Activated naive CD4-positive, alpha-beta T cell treated with anti-CD3 and anti-CD28 coated beads, Interleukin-2, amount 10 ng/mL, durations not matched to agents 7 days and 5 days (primary cell): ENCODE measurements around the gene MED13L.
A peak's percentile ranks its signal among the peaks of the same experiment; 100 is the strongest.

Experiments used
- CTCF ChIA-PET: fragments of 350-600 bp; sonication (Branson Sonifier 250); formaldehyde crosslinking; loops from one replicate; lab custom pipeline; 2021; ENCODE audit warnings: antibody characterized with exemption; lab: Charles Lee
- DNase-seq: peaks from one replicate; pipeline ENCODE4 v3.0.0-alpha.2; 2020
- H3K27ac Mint-ChIP-seq: one replicate; pipeline ENCODE4 v1.8.0; 2021; ENCODE audit warnings: mild to moderate bottlenecking, moderate library complexity, mixed read lengths
- H3K27me3 Mint-ChIP-seq: one replicate; pipeline ENCODE4 v1.8.0; 2021; ENCODE audit warnings: mild to moderate bottlenecking, mixed read lengths
- H3K36me3 Mint-ChIP-seq: one replicate; pipeline ENCODE4 v1.8.0; 2021; ENCODE audit warnings: mixed read lengths
- H3K4me1 Mint-ChIP-seq: one replicate; pipeline ENCODE4 v1.8.0; 2021; ENCODE audit warnings: mixed read lengths
- H3K4me3 Mint-ChIP-seq: one replicate; pipeline ENCODE4 v1.8.0; 2021; ENCODE audit warnings: mild to moderate bottlenecking, moderate library complexity, mixed read lengths
- H3K9me3 Mint-ChIP-seq: one replicate; pipeline ENCODE4 v1.8.0; 2021; ENCODE audit warnings: mixed read lengths

Gene MED13L

GRCh38 chr12:116215023-116215422 lies 62.5 kb downstream of the MED13L start:
- H3K4me1 Mint-ChIP-seq = peaks cover 20% of the 10 kb centered on the region
- CTCF ChIA-PET = interaction anchor here (1.7 kb wide), 1 partner anchor 22 kb away, joined by 4 read pairs; no protein-coding TSS in a partner anchor
- H3K9me3 Mint-ChIP-seq = no peaks in the 10 kb centered on the region
- no peak overlapping the region for H3K4me3 Mint-ChIP-seq
- DNase-seq = no peak
- H3K27ac Mint-ChIP-seq = no peak overlapping the region
- H3K27me3 Mint-ChIP-seq = no peaks in the 10 kb centered on the region
- no peaks in the 10 kb centered on the region for H3K36me3 Mint-ChIP-seq

- H3K36me3 Mint-ChIP-seq = peaks cover 2% of the 10 kb centered on the region
- no peak overlapping the region for H3K27ac Mint-ChIP-seq
- no peak for DNase-seq
- CTCF ChIA-PET = interaction anchor here (1.0 kb wide), 1 partner anchor 22 kb away, joined by 3 read pairs; no protein-coding TSS in a partner anchor
- H3K4me3 Mint-ChIP-seq = no peak overlapping the region
- H3K27me3 Mint-ChIP-seq = no peaks in the 10 kb centered on the region
- H3K9me3 Mint-ChIP-seq = no peaks in the 10 kb centered on the region
- H3K4me1 Mint-ChIP-seq = peaks cover 28% of the 10 kb centered on the region
Measured at GRCh38 chr12:116213885-116214527, 63.5 kb downstream of the MED13L start.

- Mint-ChIP-seq H3K4me1 (peaks cover 28% of the 10 kb centered on the region), H3K27me3 (no peaks in the 10 kb centered on the region), H3K4me3 (no peak overlapping the region), H3K9me3 (no peaks in the 10 kb centered on the region), H3K27ac (no peak overlapping the region), H3K36me3 (peaks cover 2% of the 10 kb centered on the region)
- CTCF ChIA-PET = interaction anchor here (1.0 kb wide), 1 partner anchor 23 kb away, joined by 3 read pairs; no protein-coding TSS in a partner anchor
- DNase-seq = no peak
Measured at GRCh38 chr12:116213014-116213413, 64.5 kb downstream of the MED13L start.

- H3K27me3 Mint-ChIP-seq = no peaks in the 10 kb centered on the region
- H3K4me3 Mint-ChIP-seq = no peak overlapping the region
- no peak overlapping the region for H3K27ac Mint-ChIP-seq
- CTCF ChIA-PET = interaction anchor here (1.3 kb wide), 1 partner anchor 25 kb away, joined by 3 read pairs; no protein-coding TSS in a partner anchor
- H3K36me3 Mint-ChIP-seq = peaks cover 2% of the 10 kb centered on the region
- H3K9me3 Mint-ChIP-seq = no peaks in the 10 kb centered on the region
- no peak for DNase-seq
- H3K4me1 Mint-ChIP-seq = peaks cover 28% of the 10 kb centered on the region
Measured at GRCh38 chr12:116210762-116211161, 66.7 kb downstream of the MED13L start.

- DNase-seq = no peak
- Mint-ChIP-seq H3K4me3 (no peak overlapping the region), H3K36me3 (peaks cover 2% of the 10 kb centered on the region), H3K27me3 (no peaks in the 10 kb centered on the region), H3K27ac (no peak overlapping the region), H3K9me3 (no peaks in the 10 kb centered on the region), H3K4me1 (peaks cover 25% of the 10 kb centered on the region)
- CTCF ChIA-PET = interaction anchor here (1.3 kb wide), 1 partner anchor 26 kb away, joined by 3 read pairs; no protein-coding TSS in a partner anchor
Measured at GRCh38 chr12:116210131-116210530, 67.4 kb downstream of the MED13L start.

GRCh38 chr12:116209503-116209902 lies 68.0 kb downstream of the MED13L start:
- Mint-ChIP-seq H3K27me3 (no peaks in the 10 kb centered on the region), H3K27ac (no peak overlapping the region), H3K4me3 (no peak overlapping the region), H3K9me3 (no peaks in the 10 kb centered on the region), H3K36me3 (peaks cover 3% of the 10 kb centered on the region), H3K4me1 (peaks cover 19% of the 10 kb centered on the region)
- CTCF ChIA-PET = no interaction called here
- no peak for DNase-seq

GRCh38 chr12:116207274-116207673 lies 70.2 kb downstream of the MED13L start:
- H3K9me3 Mint-ChIP-seq = no peaks in the 10 kb centered on the region
- peaks cover 10% of the 10 kb centered on the region for H3K36me3 Mint-ChIP-seq
- no peak overlapping the region for H3K4me3 Mint-ChIP-seq
- H3K4me1 Mint-ChIP-seq = peaks cover 18% of the 10 kb centered on the region
- no peak for DNase-seq
- H3K27ac Mint-ChIP-seq = no peak overlapping the region
- H3K27me3 Mint-ChIP-seq = no peaks in the 10 kb centered on the region
- CTCF ChIA-PET = no interaction called here

- Mint-ChIP-seq H3K4me1 (peaks cover 18% of the 10 kb centered on the region), H3K27ac (no peak overlapping the region), H3K4me3 (no peak overlapping the region), H3K36me3 (peaks cover 10% of the 10 kb centered on the region), H3K27me3 (no peaks in the 10 kb centered on the region), H3K9me3 (no peaks in the 10 kb centered on the region)
- DNase-seq = no peak
- CTCF ChIA-PET = no interaction called here
Measured at GRCh38 chr12:116206828-116207227, 70.7 kb downstream of the MED13L start.

- Mint-ChIP-seq H3K4me3 (no peak overlapping the region), H3K9me3 (no peaks in the 10 kb centered on the region), H3K27me3 (no peaks in the 10 kb centered on the region), H3K4me1 (peaks cover 5% of the 10 kb centered on the region), H3K27ac (no peak overlapping the region), H3K36me3 (peaks cover 11% of the 10 kb centered on the region)
- CTCF ChIA-PET = interaction anchor here (0.7 to 1.2 kb wide), 3 partner anchors 9 to 31 kb away, joined by 3 to 4 read pairs (median 3); no protein-coding TSS in a partner anchor
- DNase-seq = no peak
Measured at GRCh38 chr12:116204785-116205184, 72.7 kb downstream of the MED13L start.

GRCh38 chr12:116204169-116204568 lies 73.3 kb downstream of the MED13L start:
- Mint-ChIP-seq H3K27me3 (no peaks in the 10 kb centered on the region), H3K4me1 (peaks cover under 1% of the 10 kb centered on the region), H3K4me3 (no peak overlapping the region), H3K27ac (no peak overlapping the region), H3K9me3 (no peaks in the 10 kb centered on the region), H3K36me3 (peaks cover 9% of the 10 kb centered on the region)
- DNase-seq = no peak
- CTCF ChIA-PET = no interaction called here

- peaks cover 4% of the 10 kb centered on the region for H3K4me1 Mint-ChIP-seq
- no peaks in the 10 kb centered on the region for H3K27me3 Mint-ChIP-seq
Measured at GRCh38 chr12:116202940-116203339, 74.6 kb downstream of the MED13L start.

GRCh38 chr12:116202433-116202832 lies 75.1 kb downstream of the MED13L start:
- no peaks in the 10 kb centered on the region for H3K9me3 Mint-ChIP-seq
- peaks cover 9% of the 10 kb centered on the region for H3K36me3 Mint-ChIP-seq
- no peaks in the 10 kb centered on the region for H3K27me3 Mint-ChIP-seq
- H3K4me1 Mint-ChIP-seq = peaks cover 4% of the 10 kb centered on the region
- H3K4me3 Mint-ChIP-seq = no peak overlapping the region
- DNase-seq = no peak
- H3K27ac Mint-ChIP-seq = no peak overlapping the region
- CTCF ChIA-PET = no interaction called here

More at GRCh38 chr12:116202940-116203339, 74.6 kb downstream of the MED13L start:
- CTCF ChIA-PET = no interaction called here
- no peak overlapping the region for H3K4me3 Mint-ChIP-seq
- no peaks in the 10 kb centered on the region for H3K9me3 Mint-ChIP-seq
- H3K36me3 Mint-ChIP-seq = peaks cover 9% of the 10 kb centered on the region
- DNase-seq = no peak
- peak overlapping the region; percentile 34 for H3K27ac Mint-ChIP-seq

- H3K27ac Mint-ChIP-seq = no peak overlapping the region
- DNase-seq = no peak
- peaks cover 4% of the 10 kb centered on the region for H3K4me1 Mint-ChIP-seq
- no peak overlapping the region for H3K4me3 Mint-ChIP-seq
- no peaks in the 10 kb centered on the region for H3K9me3 Mint-ChIP-seq
- no peaks in the 10 kb centered on the region for H3K27me3 Mint-ChIP-seq
- H3K36me3 Mint-ChIP-seq = peaks cover 9% of the 10 kb centered on the region
- CTCF ChIA-PET = interaction anchor here (0.7 kb wide), 1 partner anchor 376 kb away, joined by 3 read pairs; no protein-coding TSS in a partner anchor
Measured at GRCh38 chr12:116201908-116202307, 75.6 kb downstream of the MED13L start.

- CTCF ChIA-PET = interaction anchor here (0.7 kb wide), 1 partner anchor 376 kb away, joined by 3 read pairs; no protein-coding TSS in a partner anchor
- H3K4me3 Mint-ChIP-seq = no peak overlapping the region
- peaks cover 4% of the 10 kb centered on the region for H3K4me1 Mint-ChIP-seq
- no peaks in the 10 kb centered on the region for H3K27me3 Mint-ChIP-seq
- DNase-seq = no peak
- H3K9me3 Mint-ChIP-seq = no peaks in the 10 kb centered on the region
- H3K36me3 Mint-ChIP-seq = peaks cover 9% of the 10 kb centered on the region
- H3K27ac Mint-ChIP-seq = no peak overlapping the region
Measured at GRCh38 chr12:116201359-116201758, 76.1 kb downstream of the MED13L start.

GRCh38 chr12:116200812-116201211 lies 76.7 kb downstream of the MED13L start:
- CTCF ChIA-PET = no interaction called here
- H3K27me3 Mint-ChIP-seq = no peaks in the 10 kb centered on the region
- H3K4me1 Mint-ChIP-seq = peaks cover 4% of the 10 kb centered on the region
- no peaks in the 10 kb centered on the region for H3K9me3 Mint-ChIP-seq
- DNase-seq = no peak
- no peak overlapping the region for H3K27ac Mint-ChIP-seq
- no peak overlapping the region for H3K4me3 Mint-ChIP-seq
- peaks cover 9% of the 10 kb centered on the region for H3K36me3 Mint-ChIP-seq
